ENCODE measurements around the gene ASPSCR1. TPM values are rescaled to one million over a fixed set of nuclear protein-coding genes. Genes with fewer than 3 reads are reported as not detected.

The ASPSCR1 gene
- total and polyA plus RNA-seq, 10 of the 15 experiments (the other 5 are each of a cell fraction or from before 2014, with no cell fraction given), result 1.5 to 48.4 (median 25.4) TPM

- TF ChIP-seq, protein P1, sequence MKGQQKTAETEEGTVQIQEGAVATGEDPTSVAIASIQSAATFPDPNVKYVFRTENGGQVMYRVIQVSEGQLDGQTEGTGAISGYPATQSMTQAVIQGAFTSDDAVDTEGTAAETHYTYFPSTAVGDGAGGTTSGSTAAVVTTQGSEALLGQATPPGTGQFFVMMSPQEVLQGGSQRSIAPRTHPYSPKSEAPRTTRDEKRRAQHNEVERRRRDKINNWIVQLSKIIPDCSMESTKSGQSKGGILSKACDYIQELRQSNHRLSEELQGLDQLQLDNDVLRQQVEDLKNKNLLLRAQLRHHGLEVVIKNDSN (IDR thresholded peaks at IDR 0.05; ENCODE audit: borderline replicate concordance, extremely low read length, insufficient read depth, low read depth, low read length), result peak; percentile 94
- TF ChIP-seq, protein P2, sequence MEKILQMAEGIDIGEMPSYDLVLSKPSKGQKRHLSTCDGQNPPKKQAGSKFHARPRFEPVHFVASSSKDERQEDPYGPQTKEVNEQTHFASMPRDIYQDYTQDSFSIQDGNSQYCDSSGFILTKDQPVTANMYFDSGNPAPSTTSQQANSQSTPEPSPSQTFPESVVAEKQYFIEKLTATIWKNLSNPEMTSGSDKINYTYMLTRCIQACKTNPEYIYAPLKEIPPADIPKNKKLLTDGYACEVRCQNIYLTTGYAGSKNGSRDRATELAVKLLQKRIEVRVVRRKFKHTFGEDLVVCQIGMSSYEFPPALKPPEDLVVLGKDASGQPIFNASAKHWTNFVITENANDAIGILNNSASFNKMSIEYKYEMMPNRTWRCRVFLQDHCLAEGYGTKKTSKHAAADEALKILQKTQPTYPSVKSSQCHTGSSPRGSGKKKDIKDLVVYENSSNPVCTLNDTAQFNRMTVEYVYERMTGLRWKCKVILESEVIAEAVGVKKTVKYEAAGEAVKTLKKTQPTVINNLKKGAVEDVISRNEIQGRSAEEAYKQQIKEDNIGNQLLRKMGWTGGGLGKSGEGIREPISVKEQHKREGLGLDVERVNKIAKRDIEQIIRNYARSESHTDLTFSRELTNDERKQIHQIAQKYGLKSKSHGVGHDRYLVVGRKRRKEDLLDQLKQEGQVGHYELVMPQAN (conservative IDR thresholded peaks at IDR 0.05), result peak; percentile 96
- TF ChIP-seq BHLHE40 (IDR thresholded peaks at IDR 0.05; ENCODE audit: borderline replicate concordance in 1 of 2, low read depth in 2 of 2, low read length in 1 of 2) (peak in 1 of 2 experiments; percentile 88; a peak in 2 of 4 replicates), CBX3 (IDR thresholded peaks at IDR 0.05; ENCODE audit: borderline replicate concordance, low read depth) (no peak), CHD2 (IDR thresholded peaks at IDR 0.05; ENCODE audit: borderline replicate concordance, low read depth, low read length) (0 out of 2 replicates have a peak, but pooled peaks have one; percentile 12), ZNF217 (IDR thresholded peaks at IDR 0.05) (0 out of 2 replicates have a peak, but pooled peaks have one; percentile 67), ZBTB33 (IDR thresholded peaks at IDR 0.05) (no peak), IRF4 (IDR thresholded peaks at IDR 0.05; ENCODE audit: low read depth, low read length) (no peak), YY1 (IDR thresholded peaks at IDR 0.05; ENCODE audit: low read depth, low read length) (0 out of 2 replicates have a peak, but pooled peaks have one; percentile 39), NFXL1 (IDR thresholded peaks at IDR 0.05; ENCODE audit: borderline replicate concordance) (peak; percentile 54; the same call in 1 of the 2 replicates), RAD51 (IDR thresholded peaks at IDR 0.05) (peak; percentile 96), BMI1 (IDR thresholded peaks at IDR 0.05; ENCODE audit: borderline replicate concordance) (peak; percentile 84), IKZF1 (conservative IDR thresholded peaks at IDR 0.05) (peak; percentile 100), NFIC (IDR thresholded peaks at IDR 0.05; ENCODE audit: low read depth, low read length) (no peak), SUZ12 (IDR thresholded peaks at IDR 0.05; ENCODE audit: unreplicated experiment) (no peak)
- TF ChIP-seq, protein P3, sequence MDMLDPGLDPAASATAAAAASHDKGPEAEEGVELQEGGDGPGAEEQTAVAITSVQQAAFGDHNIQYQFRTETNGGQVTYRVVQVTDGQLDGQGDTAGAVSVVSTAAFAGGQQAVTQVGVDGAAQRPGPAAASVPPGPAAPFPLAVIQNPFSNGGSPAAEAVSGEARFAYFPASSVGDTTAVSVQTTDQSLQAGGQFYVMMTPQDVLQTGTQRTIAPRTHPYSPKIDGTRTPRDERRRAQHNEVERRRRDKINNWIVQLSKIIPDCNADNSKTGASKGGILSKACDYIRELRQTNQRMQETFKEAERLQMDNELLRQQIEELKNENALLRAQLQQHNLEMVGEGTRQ (IDR thresholded peaks at IDR 0.05; ENCODE audit: borderline replicate concordance, low read depth, low read length), result peak; percentile 93
These were observed 49.5 kb upstream of the ASPSCR1 start, which contains the start of gene MAFG (continued) for GRCh38 chr17:81927653-81928543.
